CD1c-positive myeloid dendritic cell (primary cell): ENCODE data around the gene ZCCHC7.
A peak's percentile ranks its signal among the peaks of the same experiment; 100 is the strongest.
"Not testable (repeated sequence)": the region's sequence is repeated elsewhere in the genome, so short reads cannot be mapped to it uniquely, and the experiment has no call there.

Experiments used
- DNase-seq: peaks from one replicate; pipeline ENCODE4 v3.0.0-alpha.2; 2016; ENCODE audit errors: extremely low spot score

Gene ZCCHC7

DNA sequence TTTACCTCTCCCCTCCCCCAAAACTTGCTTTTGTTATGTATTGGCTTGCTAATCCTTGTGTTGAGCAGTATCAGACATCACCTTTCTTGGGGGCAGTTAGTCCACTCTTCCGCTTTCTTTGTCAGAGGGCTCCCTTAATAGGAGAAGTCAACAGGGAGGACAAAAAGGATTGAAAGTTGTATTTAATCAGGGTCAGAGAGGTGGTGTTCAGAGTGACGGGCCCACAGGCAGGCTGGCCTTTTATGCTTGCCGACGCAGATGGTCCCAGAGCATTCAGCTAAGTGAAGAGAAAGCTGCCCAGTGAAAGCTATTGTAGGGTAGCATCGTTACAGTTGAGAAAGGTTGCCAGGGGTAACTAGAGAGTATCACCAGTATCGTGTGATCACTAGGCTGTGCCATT is 131.1 kb downstream of the ZCCHC7 start:
- DNase-seq, result no peak

- DNase-seq, result no peak
Observed at GRCh38 chr9:37253377-37253937, 133.1 kb downstream of the ZCCHC7 start.

DNA sequence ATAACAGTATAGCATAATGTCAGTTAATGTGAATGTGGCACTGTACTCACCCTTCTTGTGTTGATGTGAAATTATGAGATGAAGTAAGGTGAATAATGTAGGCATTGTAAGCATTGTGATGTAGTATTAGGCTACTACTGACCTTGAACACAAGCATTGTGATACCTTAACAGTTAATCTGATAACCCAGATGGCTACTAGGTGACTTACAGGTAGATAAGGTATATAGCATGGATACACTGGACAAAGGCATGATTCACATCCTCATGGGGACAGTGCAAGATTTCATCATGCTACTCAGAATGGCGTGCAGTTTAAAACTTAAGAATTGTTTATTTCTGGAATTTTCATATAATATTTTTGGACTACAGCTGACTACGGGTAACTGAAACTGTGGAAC is 134.8 kb downstream of the ZCCHC7 start:
- DNase-seq, result no peak

GRCh38 chr9:37255944-37256862 is 135.8 kb downstream of the ZCCHC7 start:
- DNase-seq, result no peak

DNA sequence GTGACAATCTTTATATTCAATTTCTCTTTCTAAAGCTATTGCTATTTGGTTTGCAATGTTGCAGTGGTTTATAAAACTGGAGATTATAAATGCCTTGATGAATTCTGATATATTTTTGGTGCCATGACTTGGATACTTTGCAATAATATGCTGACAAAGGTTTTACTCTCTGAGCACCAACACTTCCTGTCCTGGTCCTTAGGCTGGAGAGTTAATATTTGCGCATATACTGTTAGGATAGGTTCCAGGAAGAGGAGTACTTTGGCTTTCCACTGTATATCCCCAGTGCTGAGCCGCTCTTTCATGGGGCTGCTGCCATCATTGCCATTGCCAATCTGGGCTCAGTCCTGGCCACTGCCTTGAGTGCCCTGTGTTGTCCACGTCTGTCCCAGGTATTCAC is 139.6 kb downstream of the ZCCHC7 start:
- DNase-seq, result no peak

DNA sequence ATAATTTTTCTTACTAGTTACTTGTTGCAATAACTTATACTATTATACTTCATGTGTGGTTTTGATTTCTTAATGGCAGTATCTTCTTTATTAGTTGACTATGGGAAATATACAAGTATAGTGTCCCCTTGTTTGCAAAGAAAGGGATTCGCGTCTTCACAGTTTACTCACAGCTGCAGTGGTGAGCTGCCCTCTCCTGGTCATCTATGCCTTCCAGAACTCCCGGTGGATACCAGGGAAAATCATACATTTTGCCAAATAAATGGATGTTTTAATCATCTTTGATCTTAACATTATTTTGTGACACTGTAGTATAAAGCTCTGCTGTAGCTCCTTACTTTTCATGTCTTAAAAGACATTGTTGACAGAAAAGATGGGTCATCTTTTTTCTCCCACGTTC is 142.0 kb downstream of the ZCCHC7 start:
- DNase-seq, result no peak

DNA sequence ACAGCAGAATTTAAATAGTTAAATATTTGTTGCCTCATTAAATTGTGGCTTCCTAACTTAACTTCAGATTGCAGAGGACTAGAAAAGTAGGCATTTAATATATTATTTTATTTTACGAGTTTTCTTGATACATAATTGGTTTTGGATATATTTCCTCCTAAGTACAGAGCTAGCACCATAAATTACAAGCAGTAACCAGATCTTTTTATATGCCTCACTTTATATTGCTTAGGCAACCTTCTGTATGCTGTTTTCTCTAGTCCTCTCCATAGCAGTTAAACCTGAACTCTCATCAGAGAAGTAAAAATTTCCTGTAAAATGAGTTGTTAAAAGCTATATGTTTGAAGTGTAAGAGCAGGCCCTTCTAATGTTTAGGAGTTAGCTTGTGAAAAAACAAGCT is 144.2 kb downstream of the ZCCHC7 start:
- DNase-seq, result no peak

DNA sequence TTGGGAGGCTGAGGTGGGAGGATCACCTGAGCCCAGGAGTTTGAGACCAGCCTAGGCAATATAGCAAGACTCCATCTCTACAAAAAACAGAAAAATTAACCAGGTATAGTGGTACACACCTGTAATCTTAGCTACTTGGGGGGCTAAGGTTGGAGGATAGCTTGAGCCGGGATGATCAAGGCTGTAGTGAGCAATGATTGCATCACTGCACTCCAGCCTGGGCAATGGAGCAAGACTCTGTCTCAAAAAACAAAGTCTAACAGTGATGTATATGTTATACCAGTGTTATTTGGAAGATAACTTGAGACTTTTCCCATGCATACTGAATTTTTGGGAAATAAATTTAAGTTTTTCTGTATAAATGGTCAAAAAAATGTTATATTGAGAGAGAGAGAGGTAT is 146.3 kb downstream of the ZCCHC7 start:
- no peak for DNase-seq

- DNase-seq, result no peak
Observed at GRCh38 chr9:37269221-37269620, 148.8 kb downstream of the ZCCHC7 start.

GRCh38 chr9:37271679-37272078 is 151.3 kb downstream of the ZCCHC7 start:
- DNase-seq, result no peak

DNA sequence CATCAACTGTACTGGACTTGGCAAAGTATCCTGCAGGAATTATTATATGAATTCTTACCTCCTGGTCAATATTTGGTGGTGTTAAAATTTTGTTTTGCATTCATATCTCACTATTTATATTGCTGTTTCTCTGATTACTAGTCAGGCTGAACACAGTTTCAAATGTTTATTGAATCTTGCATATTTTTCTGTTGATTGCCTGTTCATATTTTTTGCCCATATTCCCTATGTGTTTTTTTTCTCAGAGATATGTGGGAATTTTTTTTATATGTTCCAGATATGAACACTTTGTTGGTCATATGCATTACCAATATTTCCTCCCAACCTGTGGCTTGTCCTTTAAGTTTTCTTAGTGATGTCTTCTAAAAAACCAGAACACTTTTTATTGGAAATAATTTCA is 153.2 kb downstream of the ZCCHC7 start:
- DNase-seq, result no peak

GRCh38 chr9:37281541-37281940 is 161.2 kb downstream of the ZCCHC7 start:
- DNase-seq, result no peak

DNA sequence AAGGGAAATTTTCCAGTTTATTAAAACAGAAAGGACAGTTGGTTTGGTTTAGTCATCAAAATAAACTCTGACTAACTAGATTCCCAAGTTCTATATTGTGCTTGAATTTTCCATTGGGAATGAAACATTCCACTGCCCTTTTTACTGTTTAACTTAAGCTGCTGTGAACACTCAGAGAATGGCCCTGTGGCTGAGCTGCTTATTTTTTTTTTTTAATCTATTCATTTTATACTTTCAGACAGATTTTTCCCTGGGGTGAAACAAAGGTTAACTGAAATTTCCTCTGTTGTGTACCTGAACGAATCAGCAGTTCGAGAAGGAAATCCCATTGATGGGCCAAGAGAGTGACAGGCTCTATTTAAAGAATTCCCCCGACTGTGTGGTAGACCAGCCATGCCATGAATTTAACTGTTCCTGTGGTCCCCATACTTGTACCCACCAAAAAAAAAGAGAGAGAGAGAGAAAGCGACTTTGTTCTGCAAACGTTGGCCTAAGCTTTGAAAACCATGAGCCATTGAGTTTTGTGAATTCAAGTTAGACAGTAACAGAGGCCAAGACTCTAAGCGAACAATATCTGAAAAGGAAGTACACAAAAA is 163.5 kb downstream of the ZCCHC7 start:
- no peak for DNase-seq

DNA sequence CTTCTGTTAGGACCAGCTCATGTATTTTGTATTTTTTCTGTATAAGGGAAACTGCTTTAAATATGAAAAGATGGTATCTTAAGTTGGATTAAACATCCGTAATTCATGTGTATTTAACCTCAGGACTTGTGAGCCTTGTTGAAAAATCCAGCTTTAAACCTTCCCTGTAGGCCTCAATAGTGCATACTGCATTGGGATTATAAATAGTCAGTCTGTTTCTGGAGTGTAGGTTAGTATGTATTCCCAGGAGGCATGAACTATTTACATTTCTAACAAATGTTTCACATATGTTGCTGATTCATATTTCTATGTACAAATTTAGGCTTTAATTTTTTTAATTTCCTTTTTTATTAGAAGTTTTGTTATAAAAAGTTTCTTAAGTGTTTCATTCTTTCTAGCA is 164.3 kb downstream of the ZCCHC7 start:
- DNase-seq, result no peak

- no peak for DNase-seq
Observed at GRCh38 chr9:37286530-37287175, 166.3 kb downstream of the ZCCHC7 start.

GRCh38 chr9:37287317-37287716 is 166.9 kb downstream of the ZCCHC7 start:
- DNase-seq, result no peak

GRCh38 chr9:37289631-37290030 is 169.3 kb downstream of the ZCCHC7 start:
- DNase-seq, result no peak

GRCh38 chr9:37290366-37290939 is 170.1 kb downstream of the ZCCHC7 start:
- no peak for DNase-seq

DNA sequence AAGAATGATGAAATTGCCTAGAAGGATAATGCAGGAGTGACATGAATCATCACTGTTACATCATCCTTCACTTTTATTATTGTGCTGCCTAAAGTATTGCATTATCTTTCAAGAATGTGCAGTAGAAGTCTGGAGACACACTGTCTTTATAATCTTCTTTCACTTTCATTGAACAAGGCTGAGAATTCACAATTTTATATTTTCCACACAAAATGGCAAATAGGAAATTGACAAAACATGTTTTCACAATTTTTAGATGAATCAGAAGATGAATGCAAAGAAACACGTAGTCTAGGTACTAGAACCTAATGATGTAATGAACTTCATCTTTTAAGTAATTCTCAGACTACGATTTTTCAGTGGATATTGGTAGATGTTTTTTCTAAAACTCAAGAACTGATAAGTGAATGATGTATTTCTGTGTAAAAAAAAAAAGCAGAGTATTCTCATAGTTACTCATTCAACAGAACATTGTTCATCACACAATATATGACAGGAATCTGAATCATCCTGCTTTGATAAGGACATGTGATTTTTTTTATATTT is 170.6 kb downstream of the ZCCHC7 start:
- peak; percentile 4 for DNase-seq

DNA sequence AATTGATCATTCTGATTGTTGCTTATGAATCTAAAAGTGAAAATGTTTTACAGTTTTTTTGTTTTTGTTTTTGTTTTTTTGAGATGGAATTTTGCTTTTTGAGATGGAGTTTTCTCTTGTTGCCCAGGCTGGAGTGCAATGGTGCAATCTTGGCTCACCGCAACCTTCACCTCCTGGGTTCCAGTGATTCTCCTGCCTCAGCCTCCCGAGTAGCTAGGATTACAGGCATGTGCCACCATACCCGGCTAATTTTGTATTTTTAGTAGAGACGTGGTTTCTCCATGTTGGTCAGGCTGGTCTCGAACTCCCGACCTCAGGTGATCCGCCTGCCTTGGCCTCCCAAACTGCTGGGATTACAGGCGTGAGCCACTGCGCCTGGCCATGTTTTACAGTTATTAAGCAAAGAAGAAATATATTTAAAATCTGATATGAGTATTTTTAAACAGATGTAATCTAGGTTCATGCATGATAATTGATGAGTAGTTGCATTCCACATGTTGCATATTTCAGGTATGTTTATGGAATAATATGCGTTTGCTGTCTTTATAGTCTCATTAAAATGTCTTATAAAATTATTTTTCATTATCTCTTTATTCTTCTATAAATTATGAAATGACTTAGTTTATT is 171.4 kb downstream of the ZCCHC7 start:
- not testable (repeated sequence) for DNase-seq

- no peak for DNase-seq
Observed at GRCh38 chr9:37292896-37293295, 172.5 kb downstream of the ZCCHC7 start.
